MV-4-11 (cell line): ENCODE results near the gene NDUFV1.
"Not testable (repeated sequence)": the region's sequence is repeated elsewhere in the genome, so short reads cannot be mapped to it uniquely, and the experiment has no call there.

ENCODE experiments used
- DNase-seq: peaks from one replicate; lab custom pipeline; 2025; lab: John Stamatoyannopoulos, UW

NDUFV1 gene

DNA sequence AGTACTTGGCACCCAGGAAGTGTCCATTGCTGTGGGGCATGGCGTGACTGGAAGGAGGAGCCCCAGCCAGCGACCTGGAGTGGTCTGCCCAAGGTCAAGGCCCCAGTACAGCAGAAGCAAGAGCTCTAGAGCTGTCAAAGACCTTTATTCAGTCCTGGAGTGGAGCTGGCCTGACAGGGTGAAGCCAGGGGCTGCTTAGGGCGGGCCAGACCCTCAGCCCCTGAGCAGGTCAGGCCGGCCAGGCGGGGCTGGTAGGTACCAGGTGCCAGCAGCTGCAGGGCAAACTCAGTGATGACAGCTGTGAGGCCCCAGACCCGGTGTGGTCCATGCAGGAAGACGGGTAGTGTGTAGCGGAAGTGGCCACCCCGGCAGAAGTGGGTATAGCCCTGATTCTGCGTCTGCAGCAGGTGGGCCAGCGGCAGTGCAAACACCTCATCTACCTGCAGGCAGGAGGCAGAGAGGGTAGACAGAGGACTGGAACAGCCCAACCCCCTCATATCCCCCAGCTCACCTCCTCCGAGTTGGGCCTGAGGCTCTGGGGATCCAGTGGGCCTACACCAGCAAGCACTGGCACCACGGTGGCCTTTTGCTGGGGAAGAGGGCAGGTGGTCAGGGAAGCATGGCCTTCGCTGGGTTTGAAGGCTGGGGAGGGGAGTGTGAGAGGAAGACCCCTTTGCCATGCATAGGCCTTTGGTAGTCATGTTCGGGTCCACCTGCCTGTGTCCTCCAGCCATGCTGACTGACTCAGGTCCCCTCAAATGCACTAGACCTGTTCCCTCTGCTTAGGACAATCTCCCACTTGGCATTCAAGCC is 21.3 kb downstream of the NDUFV1 start:
- DNase-seq = no peak

- DNase-seq = no peak
Measured at GRCh38 chr11:67628710-67629385, 22.1 kb downstream of the NDUFV1 start.

DNA sequence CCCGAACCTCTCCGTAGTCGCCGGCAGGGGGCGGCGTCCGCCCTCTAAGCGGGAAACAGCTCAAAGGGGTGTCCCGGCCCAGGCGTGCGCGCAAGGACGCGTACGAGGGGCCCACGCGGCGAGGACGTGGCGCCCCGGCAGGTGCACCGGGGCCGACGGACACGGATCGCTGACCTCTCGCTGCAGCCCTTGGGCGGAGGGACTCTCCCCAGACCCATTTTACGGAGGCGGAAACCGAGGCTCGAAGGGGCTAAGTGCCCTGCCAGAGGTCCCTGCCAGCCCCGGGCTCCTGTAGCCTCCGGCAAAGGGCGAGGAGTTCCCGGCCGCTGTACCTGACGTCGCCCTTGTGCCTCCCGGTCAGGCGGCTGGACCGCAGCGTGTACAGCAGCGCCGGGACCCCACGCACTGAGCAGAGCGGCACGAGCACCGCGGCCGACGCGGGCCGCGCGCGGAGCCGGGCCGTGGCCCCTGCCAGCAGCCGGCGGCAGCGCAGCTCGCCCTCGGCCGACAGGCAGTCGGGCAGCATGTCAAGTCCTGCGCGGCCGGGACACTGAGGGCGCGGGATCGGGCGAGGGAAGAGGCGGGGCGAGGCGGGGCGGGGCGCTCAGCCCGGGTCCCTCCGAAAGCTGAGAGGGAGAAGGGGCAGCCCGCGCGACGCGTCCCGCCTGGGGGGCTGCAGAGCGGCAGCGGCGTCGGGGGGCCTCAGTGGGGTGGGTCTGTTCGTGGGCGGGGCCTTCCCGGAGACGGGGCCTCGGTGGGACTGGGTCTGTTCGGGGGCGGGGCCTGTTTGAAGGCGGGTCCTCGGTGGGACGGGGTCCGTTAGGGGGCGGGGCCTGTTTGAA is 22.9 kb downstream of the NDUFV1 start, which contains the start of gene NUDT8:
Gene NUDT8, minus strand, starts transcription at position 552 of the 842 bp plus-strand sequence. Its CDS starts 26 bp downstream, at position 526.
- peak; percentile 80 for DNase-seq

DNA sequence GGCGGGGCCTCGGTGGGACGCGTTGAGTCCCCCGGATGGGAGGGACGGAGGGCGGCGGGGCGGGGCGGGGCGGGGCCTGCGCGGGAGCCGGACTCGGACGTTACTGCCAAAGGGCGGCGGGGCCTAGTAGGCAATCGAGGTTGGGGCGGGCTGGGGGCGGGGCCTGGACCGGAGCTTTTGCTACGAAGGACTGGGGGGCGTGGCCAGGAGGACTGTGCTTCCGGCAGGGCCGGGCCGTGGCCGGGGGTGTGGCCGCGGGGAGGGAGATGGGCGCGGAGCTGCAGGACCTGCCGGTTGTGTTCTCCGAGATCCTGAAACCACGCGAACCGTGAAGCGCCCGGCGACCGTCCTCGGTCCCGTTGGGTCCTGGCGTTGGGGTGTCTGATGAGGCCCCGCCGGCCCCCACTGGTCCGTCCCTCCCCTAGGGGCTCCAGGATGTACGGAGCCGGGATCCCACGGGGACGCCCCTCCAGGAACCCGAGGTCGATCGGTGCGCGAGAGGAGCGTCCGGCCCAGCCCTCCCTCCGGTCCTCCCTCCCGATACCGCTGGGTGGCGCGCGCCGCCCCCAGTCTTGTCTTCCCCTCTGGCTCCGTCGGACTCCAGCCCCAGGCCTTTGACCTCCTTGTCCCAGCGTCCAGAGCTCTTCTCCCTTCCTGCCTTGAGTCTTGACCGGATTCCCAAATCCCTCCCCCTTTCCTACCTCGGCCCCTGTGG is 23.6 kb downstream of the NDUFV1 start:
- DNase-seq = peak; percentile 95

DNA sequence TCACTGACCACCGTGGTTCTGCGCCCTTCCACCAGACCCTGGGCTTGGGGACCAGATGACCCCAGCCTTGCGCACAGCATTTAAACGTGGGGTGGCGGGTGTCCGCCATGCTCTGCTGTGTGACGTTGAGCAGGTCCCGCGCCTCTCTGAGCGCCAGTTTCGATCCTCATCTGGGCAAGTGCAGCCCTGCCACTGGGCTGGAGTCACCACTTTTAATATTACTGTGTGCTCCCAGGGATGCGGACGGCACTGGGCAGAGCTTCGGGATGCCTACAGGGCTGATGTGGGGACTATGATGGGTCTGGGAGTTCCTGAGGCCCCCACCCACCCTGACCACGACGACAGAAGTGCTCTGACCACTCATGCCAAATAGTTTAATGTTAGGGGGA is 24.2 kb downstream of the NDUFV1 start:
- DNase-seq = no peak

DNA sequence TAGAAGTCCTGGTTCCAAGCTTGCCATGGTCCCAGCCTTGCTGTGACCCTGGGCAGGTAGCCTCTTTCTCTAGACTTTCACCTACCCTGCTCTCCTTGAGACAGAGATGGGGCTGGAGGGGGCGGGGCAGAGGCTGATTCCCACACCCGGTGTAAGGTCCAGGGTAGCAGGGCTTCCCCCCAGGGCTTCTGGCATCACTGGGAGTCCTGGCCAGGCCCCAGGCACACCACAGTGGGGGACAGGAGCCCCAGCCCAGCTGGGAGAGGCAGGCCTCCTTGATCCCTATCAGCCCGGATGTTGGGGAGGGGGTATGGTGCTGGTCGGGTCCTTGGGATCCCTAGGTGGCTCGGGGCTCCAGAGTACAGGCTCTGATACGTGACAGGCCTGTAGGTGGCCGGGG is 24.7 kb downstream of the NDUFV1 start:
- no peak for DNase-seq

GRCh38 chr11:67631853-67632174 is 25.1 kb downstream of the NDUFV1 start:
- no peak for DNase-seq

- no peak for DNase-seq
Measured at GRCh38 chr11:67632175-67632981, 25.6 kb downstream of the NDUFV1 start.

DNA sequence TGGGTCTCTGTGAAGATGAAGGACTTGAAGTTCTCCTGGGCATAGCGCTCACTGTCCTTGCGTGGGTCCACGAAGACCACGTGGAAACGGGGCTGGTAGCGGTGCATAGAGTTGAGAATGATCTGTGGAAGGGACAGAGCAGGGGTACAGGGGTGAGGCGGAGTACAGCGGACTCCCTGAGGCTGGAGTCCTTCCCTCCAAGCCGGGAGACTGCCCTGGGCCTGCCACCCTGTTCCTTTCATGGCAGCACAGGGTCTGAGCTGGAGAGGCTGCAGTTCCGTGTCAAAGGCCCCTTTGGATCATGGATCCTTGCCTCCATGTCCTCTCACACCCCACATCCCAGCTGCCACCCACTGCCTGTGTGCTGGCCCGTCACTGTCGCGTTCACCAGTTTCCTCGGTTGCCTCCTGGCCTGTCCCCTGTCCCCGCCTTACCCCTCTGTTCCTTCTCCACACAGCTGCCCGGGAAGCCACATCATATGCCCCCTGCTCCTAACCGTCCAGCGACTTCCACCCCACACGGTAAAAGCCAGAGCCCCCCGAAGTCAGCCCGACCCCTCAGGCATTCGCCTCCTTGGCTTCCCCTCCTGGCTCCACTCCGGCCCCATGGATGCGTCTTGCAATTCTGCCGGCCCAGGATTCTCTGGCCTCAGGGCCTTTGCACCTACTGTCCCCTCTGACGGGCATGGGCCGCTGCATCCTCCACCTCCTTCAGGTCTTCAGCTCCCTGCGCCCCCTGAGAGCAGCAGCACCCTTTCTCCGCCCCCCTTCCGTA is 26.4 kb downstream of the NDUFV1 start:
- no peak for DNase-seq

DNA sequence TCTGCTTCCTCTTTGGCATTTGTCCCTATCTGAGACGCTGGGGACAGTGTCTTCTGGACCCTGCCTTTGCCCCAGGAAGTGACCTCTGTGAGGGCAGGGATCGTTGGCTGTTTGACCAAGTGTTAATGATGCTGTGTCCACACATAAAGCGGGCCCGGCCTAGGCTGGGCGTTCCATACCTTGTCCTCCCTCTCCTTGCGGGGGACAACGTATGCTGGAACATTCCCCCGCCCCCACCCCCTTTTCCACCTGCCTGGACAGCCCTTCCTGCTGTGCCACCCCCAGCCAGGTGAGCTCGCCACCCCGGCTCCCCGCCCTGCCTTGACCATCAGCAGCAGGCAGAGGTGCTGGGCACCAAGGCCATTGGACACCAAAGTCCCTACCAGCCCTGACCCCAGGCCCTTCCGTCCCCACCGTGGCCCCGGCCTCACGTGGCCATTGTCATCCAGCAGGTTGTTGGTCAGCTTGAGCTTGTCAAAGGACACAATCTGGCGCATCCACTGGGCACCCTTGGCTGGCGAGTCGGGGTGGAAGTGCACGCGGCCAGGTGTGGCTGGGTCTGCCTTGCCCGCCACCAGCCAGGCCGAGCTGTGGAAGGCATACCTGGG is 27.1 kb downstream of the NDUFV1 start:
- no peak for DNase-seq

- DNase-seq = no peak
Measured at GRCh38 chr11:67634366-67635230, 27.9 kb downstream of the NDUFV1 start.

DNA sequence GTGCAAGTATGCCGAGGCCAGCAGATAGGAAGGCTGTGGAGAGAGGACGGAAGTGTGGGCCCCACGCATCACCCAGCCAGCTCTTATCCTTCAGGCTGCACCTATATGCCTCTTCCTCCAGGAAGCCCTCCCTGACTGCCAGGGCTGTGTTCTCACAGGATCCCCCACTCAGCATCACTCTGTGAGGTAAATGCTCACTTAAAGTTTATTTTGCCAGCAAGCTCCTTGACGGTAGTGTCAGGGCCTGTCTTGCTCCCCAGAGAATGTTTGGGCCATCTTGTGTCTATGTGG is 28.4 kb downstream of the NDUFV1 start:
- no peak for DNase-seq

- peak; percentile 18 for DNase-seq
Measured at GRCh38 chr11:67636962-67637361, 30.2 kb downstream of the NDUFV1 start.

- DNase-seq = not testable (repeated sequence)
Measured at GRCh38 chr11:67637441-67637840, 30.7 kb downstream of the NDUFV1 start.

- no peak for DNase-seq
Measured at GRCh38 chr11:67638535-67639437, 32.0 kb downstream of the NDUFV1 start.

DNA sequence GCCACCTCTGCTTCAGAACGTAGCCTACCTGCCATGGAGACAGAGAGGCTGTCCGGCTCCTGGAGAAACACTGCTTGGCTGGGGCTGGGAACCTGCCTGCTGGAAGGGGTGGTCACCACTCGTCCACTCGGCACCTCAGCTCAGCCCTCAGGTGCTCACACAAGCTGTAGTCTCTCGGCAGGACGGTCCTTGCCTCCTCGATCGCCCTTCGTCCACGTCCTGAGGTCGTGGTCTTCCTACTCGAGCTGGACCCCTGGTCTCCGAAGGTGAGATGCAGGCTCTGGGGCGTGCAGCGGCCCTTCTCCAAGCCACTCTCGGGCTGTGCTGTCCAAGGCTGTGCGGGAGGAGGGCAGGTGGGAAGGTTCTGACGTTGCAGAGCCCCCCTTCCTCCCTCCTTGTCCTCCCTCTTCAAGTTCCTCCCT is 32.7 kb downstream of the NDUFV1 start, which contains the start of gene TBX10:
Gene TBX10, minus strand, starts transcription at position 326 of the 422 bp plus-strand sequence. Its CDS starts 291 bp downstream, at position 35.
- no peak for DNase-seq

- no peak for DNase-seq
Measured at GRCh38 chr11:67640021-67640757, 33.5 kb downstream of the NDUFV1 start.
